CD1c-positive myeloid dendritic cell (primary cell): Measurements from ENCODE around the gene PPP2R2B.

Experiments
- DNase-seq: peaks from one replicate; pipeline ENCODE4 v3.0.0-alpha.2; 2016; ENCODE audit errors: extremely low spot score

Gene PPP2R2B

DNA sequence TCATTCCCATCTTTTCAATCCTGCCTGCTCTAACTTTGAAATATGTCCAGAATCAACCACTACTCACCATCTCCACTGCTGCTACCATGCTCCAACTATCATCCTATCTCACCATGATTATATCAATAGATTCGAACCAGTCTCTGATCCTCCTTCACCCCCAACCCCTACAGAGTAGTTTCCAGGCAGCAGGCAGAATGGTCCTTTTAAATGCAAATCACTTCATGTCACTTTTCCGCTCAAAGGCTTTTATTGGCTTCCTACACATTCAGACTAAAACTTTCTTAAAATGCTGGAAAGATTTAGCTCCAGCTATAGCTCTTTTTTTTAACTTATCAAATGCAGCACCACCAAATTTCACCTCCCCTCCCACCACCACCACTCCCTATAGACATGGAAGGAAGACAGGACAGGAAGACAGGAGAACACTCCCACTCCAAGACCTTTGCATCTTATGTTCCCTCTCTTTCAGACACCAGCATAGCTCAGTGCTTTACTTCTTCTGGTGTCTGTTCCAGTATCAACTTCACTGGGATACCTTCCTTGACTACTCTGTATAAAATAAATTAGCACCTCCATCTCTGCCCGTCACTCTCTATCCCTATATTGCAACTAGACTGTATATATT is 9.9 kb upstream of the PPP2R2B start:
- no peak for DNase-seq

DNA sequence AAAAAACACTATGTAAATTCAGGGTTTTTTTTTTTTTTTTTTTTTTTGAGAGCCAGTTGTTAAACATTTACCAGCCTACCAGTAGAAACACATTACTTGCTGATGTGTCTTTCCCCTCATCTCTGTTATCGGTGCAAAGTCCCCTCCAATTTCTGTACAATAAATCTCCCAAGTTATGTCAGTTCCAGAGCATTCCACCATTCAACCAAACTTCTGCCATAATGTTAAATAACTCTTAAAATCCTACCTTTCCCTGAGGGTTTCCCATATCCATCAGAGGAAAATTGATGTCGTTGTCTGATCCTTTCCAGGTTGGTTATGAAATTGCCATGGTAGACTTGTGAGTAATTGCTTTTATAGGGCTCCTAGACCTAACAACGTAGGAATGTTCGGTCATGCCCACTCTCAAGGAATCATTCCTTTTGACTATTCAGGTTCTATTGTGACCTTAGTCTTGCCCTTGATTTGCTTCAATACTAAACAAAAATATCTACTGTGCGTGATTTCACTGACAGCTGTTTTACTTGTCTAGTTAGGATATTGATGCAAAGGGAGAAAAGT is 5.6 kb upstream of the PPP2R2B start:
- no peak for DNase-seq

GRCh38 chr5:146883511-146883910 is 5.0 kb upstream of the PPP2R2B start:
- no peak for DNase-seq

DNA sequence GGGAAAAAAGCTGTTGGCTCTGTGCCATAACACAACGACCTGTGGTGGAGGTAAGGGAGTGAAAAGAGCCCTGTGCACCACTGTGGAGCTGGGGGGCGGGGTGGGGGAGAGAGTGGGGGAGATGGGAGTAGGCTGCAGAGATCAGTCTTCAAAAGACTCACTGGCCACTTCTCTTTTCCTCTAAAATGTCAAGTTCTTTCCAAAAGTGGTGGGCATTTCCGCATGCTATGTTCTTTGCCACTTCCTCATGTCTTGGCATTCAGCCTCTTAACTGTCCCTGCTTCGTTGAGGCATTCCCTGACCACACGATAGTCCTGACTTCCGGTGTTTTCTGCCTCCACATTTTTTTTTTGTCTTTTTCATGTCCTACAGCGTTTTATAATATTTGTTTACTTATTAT is 2.4 kb upstream of the PPP2R2B start:
- peak; percentile 70 for DNase-seq

GRCh38 chr5:146877783-146878475 is 628 bp downstream of the PPP2R2B start:
- DNase-seq: no peak

DNA sequence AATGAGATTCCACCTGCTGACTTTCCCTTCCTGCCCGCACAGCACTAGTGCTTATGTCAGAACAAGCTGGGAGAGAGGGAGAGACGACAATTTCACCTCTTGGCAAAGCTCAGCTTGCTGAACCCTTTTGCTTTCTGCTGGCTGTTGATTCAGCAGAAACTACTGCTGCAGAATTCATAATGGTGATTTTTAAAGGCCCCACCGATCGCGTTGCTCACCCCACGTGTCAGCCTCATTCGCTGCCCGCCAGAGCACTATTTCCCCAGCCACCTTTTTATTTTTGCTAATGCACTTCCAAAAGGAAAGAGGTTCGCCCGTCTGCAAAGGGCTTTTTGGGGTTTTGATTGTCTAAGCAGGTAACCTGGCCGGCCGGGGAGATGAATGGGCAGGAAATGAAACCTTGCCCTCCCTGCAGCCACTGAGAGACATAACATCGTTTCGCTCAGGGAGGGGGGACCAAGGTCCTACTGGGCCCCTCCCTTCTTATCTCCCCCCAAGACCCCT is 1.3 kb downstream of the PPP2R2B start:
- no peak for DNase-seq

DNA sequence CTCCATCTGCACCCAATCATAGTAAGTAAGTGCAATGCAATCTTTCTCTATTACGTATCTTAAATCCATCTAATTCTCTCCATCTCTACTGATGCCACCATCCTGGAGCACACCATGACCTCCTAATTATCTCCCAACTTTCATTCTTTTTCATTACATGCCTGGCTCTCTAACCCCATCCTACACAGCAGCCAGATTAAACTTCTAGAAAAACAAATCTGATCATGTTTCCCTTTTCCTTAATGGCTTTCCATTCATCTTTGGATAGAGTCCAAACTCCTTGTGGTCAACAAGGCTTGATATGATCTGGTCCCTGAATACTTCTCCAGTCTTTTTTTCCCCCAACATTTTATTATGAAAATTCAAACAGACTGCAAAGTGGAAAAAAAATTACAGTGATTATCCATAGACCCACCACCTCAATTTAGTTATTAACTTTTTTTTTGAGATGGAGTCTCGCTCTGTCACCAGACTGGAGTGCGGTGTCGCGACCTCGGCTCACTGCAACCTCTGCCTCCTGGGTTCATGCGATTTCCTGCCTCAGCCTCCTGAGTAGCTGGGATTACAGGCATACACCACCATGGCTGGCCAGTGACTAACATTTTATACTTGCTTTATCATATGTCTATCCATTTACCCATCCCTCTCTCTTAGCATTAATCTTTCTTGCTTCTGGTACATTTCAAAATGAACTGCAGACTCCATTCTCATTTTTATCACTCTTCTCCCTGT is 5.2 kb downstream of the PPP2R2B start:
- no peak for DNase-seq

DNA sequence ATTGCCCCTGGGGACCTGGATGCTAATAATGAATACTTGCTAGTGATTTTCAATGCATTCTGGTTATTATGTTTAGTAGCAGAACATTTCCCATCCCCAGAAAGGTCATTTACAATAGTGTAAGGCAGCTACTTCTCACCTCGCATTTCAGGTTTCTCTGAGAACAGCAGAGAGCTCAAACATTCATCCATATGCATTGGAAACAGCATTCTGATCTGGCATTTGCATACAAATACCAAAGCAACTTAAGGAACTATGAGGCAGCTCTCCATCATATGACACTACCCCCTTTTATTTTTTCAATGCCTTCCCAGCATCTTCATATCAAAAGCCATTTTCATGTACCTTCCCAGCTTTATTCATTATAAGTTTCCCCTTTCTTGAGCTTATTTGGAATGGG is 6.4 kb downstream of the PPP2R2B start:
- no peak for DNase-seq

DNA sequence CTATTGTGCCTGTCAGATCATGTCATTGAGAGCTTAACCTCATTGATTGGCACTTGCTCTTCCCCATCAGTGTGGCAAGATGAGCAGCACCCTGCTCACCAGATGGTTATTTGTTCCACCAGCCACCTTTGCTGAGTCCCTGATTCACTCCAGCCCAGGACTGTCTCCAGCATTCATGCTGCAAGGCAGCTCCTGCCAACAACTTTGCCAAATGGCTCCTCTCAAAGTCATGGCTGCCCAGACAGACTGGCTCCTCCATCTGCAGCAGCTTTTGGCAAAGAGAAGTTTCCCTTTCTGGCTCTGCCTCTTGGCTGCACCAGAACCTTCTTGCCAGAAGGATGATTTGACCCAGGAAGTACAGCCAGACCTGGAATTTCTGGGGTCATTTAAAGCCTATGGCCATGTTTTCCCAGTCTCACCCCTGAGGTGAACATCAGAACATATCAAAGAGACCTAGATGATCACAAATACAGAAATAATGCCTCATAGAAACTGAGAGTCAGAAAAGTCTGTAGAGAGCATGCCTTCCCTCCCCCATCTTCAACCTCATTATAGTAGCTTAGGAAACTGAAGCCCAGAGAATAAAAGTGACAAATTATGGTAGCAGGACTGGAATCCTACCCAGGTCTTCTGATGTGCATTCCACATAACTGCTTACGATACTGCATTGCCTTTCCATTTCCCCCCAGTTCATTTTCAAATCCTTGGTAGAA is 10.4 kb downstream of the PPP2R2B start:
- DNase-seq: no peak

- DNase-seq: no peak
Observed at GRCh38 chr5:146866263-146866662, 12.3 kb downstream of the PPP2R2B start.

DNA sequence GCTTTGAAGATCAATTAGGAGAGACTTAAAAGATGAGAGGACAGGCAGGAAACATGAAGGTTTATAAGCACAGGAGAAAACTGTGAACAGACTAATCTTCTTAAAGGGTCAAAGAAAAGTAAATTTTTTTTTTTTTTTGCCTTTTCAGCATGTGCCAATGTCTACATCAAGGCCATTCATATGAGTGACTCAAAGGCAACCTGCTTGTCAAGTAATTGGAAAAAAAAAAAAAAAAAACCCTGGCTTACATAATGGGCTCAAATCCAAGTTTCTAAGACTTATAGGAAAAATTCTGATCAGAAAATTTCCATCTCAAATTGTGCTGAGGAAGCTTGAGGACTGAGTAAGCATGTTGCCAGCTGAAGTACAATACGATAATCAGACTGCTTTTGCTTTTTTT is 15.9 kb downstream of the PPP2R2B start:
- DNase-seq: no peak

DNA sequence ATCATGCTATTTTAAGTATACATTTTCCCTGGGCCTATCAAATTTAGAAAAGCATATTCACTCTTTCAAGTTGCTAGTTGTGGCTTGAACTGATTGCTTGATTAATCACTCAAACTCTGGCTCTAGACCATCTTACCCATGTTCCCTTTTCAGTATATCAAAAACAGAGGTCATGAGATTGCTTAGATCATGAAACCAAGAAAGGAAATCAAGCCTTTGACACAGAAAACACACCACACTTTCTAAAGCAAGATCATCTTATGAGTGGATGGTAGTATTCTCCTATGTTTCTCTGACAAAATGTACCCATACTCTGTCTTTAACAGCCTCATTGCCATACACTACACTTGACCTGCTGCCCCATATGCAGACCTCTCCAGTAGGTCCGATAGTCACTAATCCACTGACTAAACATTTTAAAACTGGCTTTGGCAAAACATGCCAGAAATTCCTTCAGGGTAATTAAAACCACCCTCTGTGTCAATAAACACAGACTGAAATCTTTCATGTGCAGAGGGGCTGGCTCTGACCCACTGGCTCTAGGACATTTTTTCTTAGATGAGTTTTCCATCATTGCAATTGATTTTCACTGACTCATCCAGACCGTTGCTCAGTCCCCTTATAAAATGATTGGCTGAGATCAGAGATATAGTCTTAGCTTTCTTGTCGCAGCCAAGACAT is 18.2 kb downstream of the PPP2R2B start:
- DNase-seq: no peak

GRCh38 chr5:146852089-146852488 is 26.5 kb downstream of the PPP2R2B start:
- DNase-seq: no peak

GRCh38 chr5:146851133-146851532 is 27.4 kb downstream of the PPP2R2B start:
- DNase-seq: no peak

DNA sequence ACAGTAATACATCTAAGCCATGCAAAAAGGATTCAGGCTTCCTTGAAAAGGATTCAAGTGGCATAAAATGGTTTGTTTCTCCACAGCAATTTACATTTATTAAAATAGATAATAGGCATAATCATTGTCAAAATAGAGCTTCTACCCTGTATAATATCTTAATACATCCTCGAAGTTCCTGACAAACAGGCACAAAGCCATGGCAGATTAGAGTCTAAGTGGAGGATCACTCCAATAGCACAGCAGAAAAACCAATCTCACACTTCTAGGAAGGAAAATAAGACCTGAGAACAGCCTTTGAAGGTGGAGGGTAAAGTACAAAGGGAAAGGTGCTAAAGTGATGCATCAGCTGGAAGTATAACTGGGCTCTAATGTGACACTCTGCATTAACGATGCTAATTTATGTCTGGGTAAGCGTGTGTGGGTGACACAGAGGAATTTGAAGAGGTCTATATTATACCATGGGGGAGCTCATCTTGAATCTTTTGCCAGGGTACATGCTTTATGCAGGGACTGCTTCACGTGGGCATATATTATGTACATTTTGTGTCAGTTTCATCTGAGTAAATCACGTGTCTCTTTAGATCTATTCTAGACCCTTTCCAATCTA is 28.8 kb downstream of the PPP2R2B start:
- no peak for DNase-seq

DNA sequence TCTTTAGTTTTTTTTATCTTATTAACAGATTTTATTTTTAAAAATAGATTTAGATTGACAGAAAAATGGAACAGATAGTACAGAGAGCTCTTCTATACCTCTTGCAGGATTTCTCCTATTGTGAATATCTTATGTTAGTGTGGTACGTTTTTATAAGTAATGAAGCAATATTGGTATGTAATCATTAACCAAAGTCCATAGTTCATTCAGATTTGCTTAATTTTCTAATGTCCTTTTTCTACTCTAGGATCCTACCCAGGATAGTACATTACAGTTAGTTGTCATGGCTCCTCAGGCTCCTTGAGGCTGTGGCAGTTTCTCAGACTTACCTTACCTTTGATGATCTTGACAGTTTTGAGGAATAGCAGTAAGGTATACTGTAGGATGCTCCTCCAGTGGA is 30.4 kb downstream of the PPP2R2B start:
- no peak for DNase-seq

DNA sequence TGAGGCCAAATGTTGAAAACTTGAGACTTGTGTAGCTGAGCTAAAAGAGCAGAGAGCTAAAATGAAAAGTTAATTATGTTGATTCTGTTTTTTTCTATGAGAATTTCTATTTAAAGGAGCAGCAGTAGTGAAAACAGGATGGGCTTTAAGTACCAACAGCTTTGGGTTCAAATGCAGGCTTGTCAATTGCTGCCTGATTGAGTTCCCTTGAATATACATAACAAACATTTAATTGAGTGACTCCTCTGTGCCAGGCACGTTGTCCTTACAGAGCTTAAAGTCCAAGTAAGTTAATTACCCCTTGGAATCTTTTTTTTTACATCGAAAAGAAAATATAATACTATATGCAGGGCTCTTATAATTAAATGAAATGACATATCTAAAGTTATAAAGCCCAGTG is 38.5 kb downstream of the PPP2R2B start:
- DNase-seq: no peak

DNA sequence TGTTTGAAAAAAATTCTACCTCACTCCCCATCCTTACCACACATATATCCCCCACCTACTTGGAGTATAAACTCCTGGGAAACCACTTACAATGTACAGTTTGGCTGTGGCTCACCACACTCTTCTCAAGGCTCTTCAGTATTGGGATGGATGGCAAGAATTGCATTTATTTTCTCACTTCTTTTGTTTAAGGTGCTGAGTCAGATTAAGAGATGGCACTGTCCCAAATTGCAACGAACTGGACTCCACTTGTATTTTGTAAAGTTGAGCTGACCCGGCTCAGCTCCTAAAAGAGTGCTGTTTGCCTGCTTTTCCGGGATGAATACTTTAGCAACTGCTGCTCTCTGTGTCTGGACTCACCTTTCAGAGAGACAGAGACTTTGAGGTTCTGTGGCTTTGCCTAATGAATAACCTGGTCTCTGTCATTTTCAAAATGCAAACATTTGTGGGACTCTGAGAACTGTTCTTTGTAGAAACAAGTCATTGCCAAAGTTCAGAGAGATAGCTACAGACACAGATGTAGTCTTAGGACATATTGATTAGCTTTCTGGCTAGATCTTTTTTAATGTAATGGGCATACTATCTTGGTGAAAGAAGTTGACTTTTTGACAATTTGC is 42.2 kb downstream of the PPP2R2B start:
- DNase-seq: no peak

DNA sequence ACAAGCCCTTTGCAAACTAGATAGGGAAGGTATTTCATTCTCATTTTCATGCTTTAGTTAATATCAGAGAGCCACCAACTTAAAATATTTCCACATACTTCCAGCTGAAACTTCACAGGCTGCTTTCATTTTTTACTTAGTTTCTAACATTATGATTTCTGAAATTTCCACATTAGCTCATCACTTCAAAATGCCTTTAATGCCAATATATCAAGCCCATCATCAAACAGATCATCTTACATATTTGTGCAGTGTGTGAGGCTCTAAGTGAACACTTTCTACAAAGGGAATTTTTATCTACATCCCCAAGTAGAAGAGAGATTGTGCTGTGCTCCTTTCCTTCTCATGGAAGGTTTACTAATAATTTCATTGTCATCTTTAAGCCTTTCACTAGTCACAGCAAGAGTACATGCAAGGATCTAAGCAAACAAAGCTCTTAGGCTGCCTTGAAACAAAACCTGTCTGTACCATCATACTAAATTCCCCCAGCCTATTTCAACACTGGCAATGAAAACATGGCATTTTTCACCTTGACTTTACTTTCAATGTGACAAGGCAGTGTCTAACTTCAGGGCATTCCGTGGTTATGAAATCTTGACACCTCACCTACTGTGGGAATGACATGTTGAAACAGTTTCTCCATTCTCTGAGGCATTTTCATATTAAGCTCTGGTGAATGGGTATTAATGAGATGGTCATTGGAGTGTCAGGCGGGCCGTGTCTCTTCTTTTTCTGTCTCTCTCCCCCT is 45.4 kb downstream of the PPP2R2B start:
- DNase-seq: no peak

DNA sequence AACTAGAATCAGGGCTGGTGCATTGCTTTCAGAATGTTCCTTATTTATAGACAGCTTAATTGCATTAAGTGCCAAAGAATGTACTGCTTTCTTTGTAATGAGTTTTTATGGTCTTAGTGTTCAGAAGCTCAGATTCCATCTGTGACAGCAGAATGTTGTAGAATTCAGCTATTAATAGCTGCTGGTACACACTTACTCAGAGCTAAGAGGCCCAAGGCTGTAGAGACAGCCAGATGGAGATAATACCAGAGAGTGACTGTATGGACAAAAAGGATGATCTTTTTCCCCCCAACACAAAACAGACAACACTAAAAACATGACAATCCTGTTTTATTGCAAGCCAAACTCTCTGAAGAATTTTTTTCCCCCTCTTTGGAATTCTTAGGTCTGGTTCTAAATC is 50.2 kb downstream of the PPP2R2B start:
- DNase-seq: no peak
